Endothelial cell of umbilical vein (primary cell): ENCODE results near the gene MYO1H. TPM values are rescaled to one million over a fixed set of nuclear protein-coding genes. Genes with fewer than 3 reads are reported as not detected.

Source experiments
- BruUV-seq: library from RNA; stranded (reverse); fragments of 400-500 nt; replicated peaks from 2 replicates; lab custom pipeline; 2021; lab: Mats Ljungman, UMichigan
- CTCF ChIA-PET: fragments of 300-600, 350-600 bp; sonication (Branson Sonifier 250); formaldehyde crosslinking; loops from one replicate; lab custom pipeline; 2021; ENCODE audit warnings: antibody characterized with exemption, inconsistent platforms; lab: Charles Lee
- POLR2A ChIA-PET: fragments of 300-600, 350-600 bp; sonication (Branson Sonifier 250); formaldehyde crosslinking; loops from one replicate; lab custom pipeline; 2021; ENCODE audit warnings: antibody characterized with exemption, inconsistent platforms; lab: Charles Lee
- DNase-seq: peaks from one replicate; pipeline ENCODE4 v3.0.0-alpha.2; 2011; ENCODE audit warnings: low read depth, low spot score
- FAIRE-seq: peaks from 2 replicates; lab custom pipeline; 2011; peaks lifted over from hg19 to GRCh38; lab: Jason Lieb, UNC
- H2AFZ ChIP-seq: 2 replicates; pipeline ENCODE4 v1.6.0; 2012; ENCODE audit warnings: low read depth, low read length, control low read depth, inconsistent platforms
- H3K27ac ChIP-seq: 2 replicates; pipeline ENCODE4 v1.5.1; 2011; ENCODE audit warnings: low read depth, mild to moderate bottlenecking, control low read depth, low read length, moderate library complexity; ENCODE audit not compliant: insufficient read depth
- H3K27me3 ChIP-seq, 2 experiments: 2 replicates each; pipeline versions ENCODE4 v1.6.0 to v1.6.1; 2011; ENCODE audit warnings: low read length in 2 of 2, mixed read lengths in 1 of 2; ENCODE audit not compliant: control insufficient read depth in 2 of 2, insufficient read depth in 2 of 2
- H3K36me3 ChIP-seq, 2 experiments: 2 replicates in 1 of 2; 3 replicates in 1 of 2; pipeline ENCODE4 v1.5.1; 2011; ENCODE audit warnings: low read length in 2 of 2, mild to moderate bottlenecking in 1 of 2, moderate library complexity in 1 of 2; ENCODE audit not compliant: control insufficient read depth in 2 of 2, insufficient read depth in 2 of 2; ENCODE audit errors: extremely low read depth in 1 of 2
- H3K4me1 ChIP-seq: 3 replicates; pipeline ENCODE4 v1.5.1; 2011; ENCODE audit warnings: mild to moderate bottlenecking, low read length; ENCODE audit not compliant: control insufficient read depth, insufficient read depth; ENCODE audit errors: extremely low read depth
- H3K4me2 ChIP-seq: 2 replicates; pipeline ENCODE4 v1.6.1; 2011; ENCODE audit warnings: low read length, control low read depth, mixed read lengths; ENCODE audit not compliant: insufficient read depth
- H3K4me3 ChIP-seq, 3 experiments: fragments of 200-600 bp in 1 of 3; sonication (generic), shearing (Covaris generic) in 1 of 3; replicated peaks in 1 of 3; 2 replicates each; pipeline ENCODE4 v1.5.1; 2011 to 2016; ENCODE audit warnings: control low read depth in 3 of 3, low read length in 3 of 3, mild to moderate bottlenecking in 2 of 3, inconsistent platforms in 1 of 3, low read depth in 1 of 3, moderate library complexity in 1 of 3; ENCODE audit not compliant: insufficient read depth in 1 of 3
- H3K79me2 ChIP-seq: 2 replicates; pipeline ENCODE4 v1.6.0; 2012; ENCODE audit warnings: low read length, inconsistent platforms; ENCODE audit not compliant: control insufficient read depth, insufficient read depth
- H3K9ac ChIP-seq: replicated peaks from 2 replicates; pipeline ENCODE3; 2011; ENCODE audit warnings: low read length, control low read depth; ENCODE audit not compliant: insufficient read depth; ENCODE audit errors: extremely low read depth
- H3K9me1 ChIP-seq: replicated peaks from 3 replicates; pipeline ENCODE4 v1.6.0; 2011; ENCODE audit warnings: mild to moderate bottlenecking, low read length; ENCODE audit not compliant: control insufficient read depth, insufficient read depth; ENCODE audit errors: extremely low read depth
- H3K9me3 ChIP-seq: replicated peaks from 2 replicates; pipeline ENCODE4 v1.5.1; 2012; ENCODE audit warnings: low read length, inconsistent platforms; ENCODE audit not compliant: control insufficient read depth, insufficient read depth
- H4K20me1 ChIP-seq: replicated peaks from 2 replicates; pipeline ENCODE3; 2011; ENCODE audit warnings: mild to moderate bottlenecking, low read length; ENCODE audit not compliant: control insufficient read depth, insufficient read depth; ENCODE audit errors: extremely low read depth
- FOS ChIP-seq: IDR thresholded peaks from 2 replicates; pipeline ENCODE4 v1.6.1; 2011; ENCODE audit warnings: mild to moderate bottlenecking, low read length, moderate library complexity, borderline replicate concordance; ENCODE audit not compliant: insufficient read depth
- GATA2 ChIP-seq: IDR thresholded peaks from 2 replicates; pipeline ENCODE4 v1.7.0; 2011; ENCODE audit warnings: low read depth, mild to moderate bottlenecking, moderate library complexity, mixed read lengths, low read length; ENCODE audit not compliant: insufficient read length, insufficient read depth
- JUN ChIP-seq: IDR thresholded peaks from 2 replicates; pipeline ENCODE4 v1.6.1; 2011; ENCODE audit warnings: borderline replicate concordance, low read depth; ENCODE audit not compliant: insufficient read length, insufficient read depth
- POLR2A ChIP-seq: IDR thresholded peaks from 2 replicates; pipeline ENCODE4 v1.6.1; 2012; ENCODE audit warnings: low read depth, mild to moderate bottlenecking, control low read depth, low read length
- POLR2AphosphoS5 ChIP-seq: IDR thresholded peaks from 2 replicates; pipeline ENCODE4 v1.6.1; 2012; ENCODE audit warnings: low read depth, mild to moderate bottlenecking, control low read depth, low read length, moderate library complexity; ENCODE audit not compliant: insufficient read depth
- dilution Hi-C: fragments of 300-500 bp; cut with MboI; formaldehyde crosslinking; loops from one replicate; pipeline ENCODE4 v1.15.0; 2019; ENCODE audit warnings: low sequenced_read_pairs; ENCODE audit not compliant: extremely low pct_ligation_motif_present
- intact Hi-C: fragments of 100-400 bp; cut with micrococcal nuclease; formaldehyde crosslinking; loops from one replicate; pipeline ENCODE4 v1.10.0; 2022
- polyA plus RNA-seq, 4 experiments: library from polyadenylated mRNA; depleted of rRNA in 3 of 4; stranded (reverse) in 3 of 4; unstranded in 1 of 4; fragments of >200 nt; gene quantifications; 2 replicates each; pipeline versions ENCODE4 v1.2.1 to v1.2.3, GENCODE V29; 2011 to 2012; ENCODE audit warnings: missing spikeins in 1 of 4
- total RNA-seq: library from RNA; stranded (reverse); gene quantifications from 2 replicates; pipeline ENCODE4 v1.2.3, GENCODE V29; 2021
- TF ChIP-seq, protein P1 (sequence below): IDR thresholded peaks from 2 replicates; pipeline ENCODE4 v1.6.1; 2011; ENCODE audit not compliant: insufficient read depth, insufficient read length
- TF ChIP-seq, protein P2 (sequence below), 2 donors: IDR thresholded peaks; 1 replicate in 1 of 2; 2 replicates in 1 of 2; pipeline ENCODE4 v1.5.1; 2011; ENCODE audit warnings: low read length in 2 of 2, mild to moderate bottlenecking in 2 of 2, moderate library complexity in 2 of 2, control low read depth in 1 of 2, inconsistent platforms in 1 of 2, low read depth in 1 of 2; ENCODE audit not compliant: insufficient read depth in 1 of 2; ENCODE audit errors: extremely low read depth in 1 of 2

MYO1H gene
- total and polyA plus RNA-seq, 2 donors (not counting 3 experiments of a cell fraction or from before 2014, with no cell fraction given): not detected

DNA sequence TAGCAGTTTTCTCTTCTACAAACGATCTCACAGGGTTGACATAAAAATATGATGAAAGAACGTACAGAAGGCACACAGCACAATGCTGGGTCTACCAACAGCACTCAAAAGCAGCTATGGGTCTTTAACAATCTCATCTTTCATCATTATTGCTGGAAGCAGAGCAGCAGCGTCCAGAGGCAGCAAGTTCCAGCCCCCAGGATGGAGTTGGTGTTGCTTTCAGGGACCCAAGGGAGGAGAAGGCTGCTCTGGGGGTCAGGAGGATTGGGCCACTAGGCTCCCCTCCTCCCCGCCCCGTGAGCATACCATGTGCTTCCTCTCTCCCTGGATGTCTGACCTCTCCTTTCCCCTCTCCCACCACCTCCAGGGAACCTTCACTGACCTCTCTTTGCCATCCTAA, 116.1 kb downstream of the MYO1H start:
- peak overlapping the region; percentile 56 for H3K9ac ChIP-seq
- TF ChIP-seq JUN (no peak), POLR2A (no peak), FOS (no peak), POLR2AphosphoS5 (no peak), GATA2 (no peak)
- TF ChIP-seq, protein P1, sequence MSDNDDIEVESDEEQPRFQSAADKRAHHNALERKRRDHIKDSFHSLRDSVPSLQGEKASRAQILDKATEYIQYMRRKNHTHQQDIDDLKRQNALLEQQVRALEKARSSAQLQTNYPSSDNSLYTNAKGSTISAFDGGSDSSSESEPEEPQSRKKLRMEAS: no peak
- TF ChIP-seq, protein P2, sequence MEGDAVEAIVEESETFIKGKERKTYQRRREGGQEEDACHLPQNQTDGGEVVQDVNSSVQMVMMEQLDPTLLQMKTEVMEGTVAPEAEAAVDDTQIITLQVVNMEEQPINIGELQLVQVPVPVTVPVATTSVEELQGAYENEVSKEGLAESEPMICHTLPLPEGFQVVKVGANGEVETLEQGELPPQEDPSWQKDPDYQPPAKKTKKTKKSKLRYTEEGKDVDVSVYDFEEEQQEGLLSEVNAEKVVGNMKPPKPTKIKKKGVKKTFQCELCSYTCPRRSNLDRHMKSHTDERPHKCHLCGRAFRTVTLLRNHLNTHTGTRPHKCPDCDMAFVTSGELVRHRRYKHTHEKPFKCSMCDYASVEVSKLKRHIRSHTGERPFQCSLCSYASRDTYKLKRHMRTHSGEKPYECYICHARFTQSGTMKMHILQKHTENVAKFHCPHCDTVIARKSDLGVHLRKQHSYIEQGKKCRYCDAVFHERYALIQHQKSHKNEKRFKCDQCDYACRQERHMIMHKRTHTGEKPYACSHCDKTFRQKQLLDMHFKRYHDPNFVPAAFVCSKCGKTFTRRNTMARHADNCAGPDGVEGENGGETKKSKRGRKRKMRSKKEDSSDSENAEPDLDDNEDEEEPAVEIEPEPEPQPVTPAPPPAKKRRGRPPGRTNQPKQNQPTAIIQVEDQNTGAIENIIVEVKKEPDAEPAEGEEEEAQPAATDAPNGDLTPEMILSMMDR (IDR thresholded peaks at IDR 0.05; ENCODE audit: extremely low read depth in 1 of 2, insufficient read depth in 1 of 2, low read depth in 1 of 2, low read length in 2 of 2): no peak
- dilution Hi-C loops: no loop called here
- no peaks in the 10 kb centered on the region for H4K20me1 ChIP-seq
- DNase-seq: no peak
- ChIA-PET POLR2A (no interaction called here), CTCF (interaction anchor here (1.0 to 5.1 kb wide), 9 partner anchors 9 to 55 kb away, joined by 3 to 47 read pairs (median 9); partner anchors contain the start of genes KCTD10 and UBE3B)
- H2AFZ ChIP-seq: no peak overlapping the region
- H3K27ac ChIP-seq: peak overlapping the region; percentile 89
- no peak overlapping the region for H3K4me3 ChIP-seq
- H3K79me2 ChIP-seq: peaks cover 75% of the 10 kb centered on the region
- BruUV-seq: TSS peak; percentile 91
- no peaks in the 10 kb centered on the region for H3K9me1 ChIP-seq
- intact Hi-C loops: loop anchor here (1.0 to 5.0 kb wide), 3 partner anchors 14 to 611 kb away; partner anchors contain the start of genes KCTD10 and UBE3B
- no peaks in the 10 kb centered on the region for H3K27me3 ChIP-seq
- FAIRE-seq: no peak
- H3K4me1 ChIP-seq: peaks cover 67% of the 10 kb centered on the region
- peak overlapping the region; percentile 66 for H3K4me2 ChIP-seq
- H3K9me3 ChIP-seq: no peaks in the 10 kb centered on the region
- H3K36me3 ChIP-seq: peaks cover 3 to 22% of the 10 kb centered on the region in 2 experiments
